ENCODE results near the gene ARHGEF16. TPM values are rescaled to one million over a fixed set of nuclear protein-coding genes. Genes with fewer than 3 reads are reported as not detected.

The ARHGEF16 gene
- total RNA-seq, result under 1 TPM; 0.17 to 0.24 TPM

DNA sequence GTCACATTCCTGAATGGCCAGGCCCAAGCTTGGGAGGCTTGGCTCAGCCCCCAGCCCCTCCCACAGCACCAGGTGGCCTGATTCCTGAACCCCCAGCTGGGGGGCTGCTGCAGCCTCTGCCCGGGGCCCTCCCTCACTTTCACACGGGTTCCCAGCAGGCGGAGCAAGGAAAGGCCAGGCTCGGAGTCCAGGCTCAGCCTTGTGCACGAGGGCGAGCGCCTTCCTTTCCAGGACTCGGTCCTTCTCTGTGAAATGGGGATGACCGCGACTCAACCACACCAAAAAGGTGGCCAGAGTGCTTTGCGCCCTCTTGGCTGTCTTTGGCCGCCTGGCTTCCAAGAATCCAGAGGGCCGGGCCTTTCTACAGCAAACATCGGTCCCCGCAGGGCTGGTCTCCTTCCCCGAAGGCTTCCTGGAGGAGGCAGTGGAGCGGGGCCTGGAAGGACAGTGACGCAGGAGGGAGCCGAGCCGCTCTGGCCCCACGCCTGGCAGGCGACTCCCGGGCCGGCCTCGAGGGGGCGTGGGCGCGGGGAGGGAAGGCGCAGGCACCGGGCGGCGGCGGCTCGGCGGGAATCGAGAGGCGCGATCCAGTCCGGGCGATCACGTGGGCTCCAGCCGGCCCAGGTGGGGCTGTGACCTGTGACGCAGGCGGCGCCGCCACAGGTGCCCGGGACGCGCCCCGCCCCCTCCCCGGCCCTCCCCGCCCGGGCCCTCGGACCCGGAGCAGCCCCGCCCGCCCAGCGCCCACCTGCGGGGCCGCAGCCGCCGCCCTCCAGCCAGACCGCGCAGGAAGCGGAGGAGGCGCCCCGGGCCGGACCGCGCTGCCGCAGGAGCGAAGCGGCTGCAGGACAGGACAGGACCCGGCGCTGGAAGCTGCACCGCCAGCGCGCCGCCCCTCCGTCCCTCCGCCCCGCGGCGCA, at the start of gene ARHGEF16:
ARHGEF16 (plus strand) TSS at position 775 of the 920 bp plus-strand sequence. CDS start 8,420 bp downstream, outside the sequence.
- peak; percentile 31 for DNase-seq
- H3K27me3 Mint-ChIP-seq, result peaks cover 13% of the 10 kb centered on the region
- peak within 1 kb of the TSS; percentile 41 for H3K4me3 Mint-ChIP-seq
- POLR2A ChIA-PET, result no interaction called here
- no peak within 1 kb of the TSS for H3K27ac Mint-ChIP-seq
- H3K36me3 Mint-ChIP-seq, result no peaks in the 10 kb centered on the region
- CTCF ChIA-PET, result interaction anchor here (0.8 to 2.8 kb wide), 13 partner anchors 8 to 352 kb away, joined by 3 to 75 read pairs (median 7); no protein-coding TSS in a partner anchor
- H3K4me1 Mint-ChIP-seq (ENCODE audit: low read depth), result peaks cover 2% of the 10 kb centered on the region
- intact Hi-C loops (cut with micrococcal nuclease), result loop anchor here (1.0 to 10.0 kb wide), 3 partner anchors 29 to 271 kb away; no protein-coding TSS in a partner anchor
- H3K9me3 Mint-ChIP-seq, result no peaks in the 10 kb centered on the region

DNA sequence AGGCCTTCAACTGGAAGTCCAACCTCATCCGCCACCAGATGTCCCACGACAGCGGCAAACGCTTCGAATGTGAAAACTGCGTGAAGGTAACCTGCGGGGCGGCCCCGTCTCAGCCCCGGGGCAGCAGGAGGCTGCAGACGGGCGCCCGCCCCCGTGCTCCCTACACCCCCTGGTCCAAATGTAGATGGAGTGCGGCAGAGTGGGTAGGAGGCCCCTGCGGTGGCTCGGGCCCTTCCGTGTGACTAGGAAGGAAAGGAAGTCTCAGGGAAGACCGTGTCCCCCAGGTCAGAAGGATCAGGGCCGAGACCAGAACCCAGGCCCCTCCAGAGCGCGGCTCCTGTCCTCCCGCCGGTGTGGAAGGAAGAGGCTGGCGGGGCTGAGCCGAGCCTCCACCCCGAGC, 49.7 kb upstream of the ARHGEF16 start:
- Mint-ChIP-seq H3K4me3 (no peak overlapping the region), H3K27me3 (no peaks in the 10 kb centered on the region), H3K36me3 (no peaks in the 10 kb centered on the region), H3K4me1 (ENCODE audit: low read depth) (no peaks in the 10 kb centered on the region), H3K9me3 (no peaks in the 10 kb centered on the region), H3K27ac (no peak overlapping the region)
- DNase-seq, result no peak
- ChIA-PET CTCF (no interaction called here), POLR2A (no interaction called here)
- intact Hi-C loops (cut with micrococcal nuclease), result no loop called here

DNA sequence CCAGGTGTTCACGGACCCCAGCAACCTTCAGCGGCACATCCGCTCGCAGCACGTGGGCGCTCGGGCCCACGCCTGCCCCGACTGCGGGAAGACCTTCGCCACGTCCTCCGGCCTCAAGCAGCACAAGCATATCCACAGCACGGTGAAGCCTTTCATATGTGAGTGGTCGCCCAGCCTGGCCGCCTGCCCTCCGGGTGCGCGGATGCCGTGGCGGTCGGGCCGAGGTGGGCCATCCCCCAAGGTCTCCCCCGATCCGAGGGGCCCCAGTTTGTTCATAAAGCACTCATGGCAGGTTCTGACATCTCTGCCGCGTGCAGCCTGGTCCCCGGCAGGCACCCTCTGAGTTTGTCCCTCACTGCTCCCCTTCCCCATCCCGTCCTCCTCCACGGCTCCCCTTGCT, 49.0 kb upstream of the ARHGEF16 start:
- Mint-ChIP-seq H3K27me3 (no peaks in the 10 kb centered on the region), H3K4me1 (ENCODE audit: low read depth) (no peaks in the 10 kb centered on the region), H3K36me3 (no peaks in the 10 kb centered on the region), H3K4me3 (no peak overlapping the region), H3K27ac (no peak overlapping the region), H3K9me3 (no peaks in the 10 kb centered on the region)
- ChIA-PET CTCF (no interaction called here), POLR2A (no interaction called here)
- DNase-seq, result no peak
- intact Hi-C loops (cut with micrococcal nuclease), result no loop called here

DNA sequence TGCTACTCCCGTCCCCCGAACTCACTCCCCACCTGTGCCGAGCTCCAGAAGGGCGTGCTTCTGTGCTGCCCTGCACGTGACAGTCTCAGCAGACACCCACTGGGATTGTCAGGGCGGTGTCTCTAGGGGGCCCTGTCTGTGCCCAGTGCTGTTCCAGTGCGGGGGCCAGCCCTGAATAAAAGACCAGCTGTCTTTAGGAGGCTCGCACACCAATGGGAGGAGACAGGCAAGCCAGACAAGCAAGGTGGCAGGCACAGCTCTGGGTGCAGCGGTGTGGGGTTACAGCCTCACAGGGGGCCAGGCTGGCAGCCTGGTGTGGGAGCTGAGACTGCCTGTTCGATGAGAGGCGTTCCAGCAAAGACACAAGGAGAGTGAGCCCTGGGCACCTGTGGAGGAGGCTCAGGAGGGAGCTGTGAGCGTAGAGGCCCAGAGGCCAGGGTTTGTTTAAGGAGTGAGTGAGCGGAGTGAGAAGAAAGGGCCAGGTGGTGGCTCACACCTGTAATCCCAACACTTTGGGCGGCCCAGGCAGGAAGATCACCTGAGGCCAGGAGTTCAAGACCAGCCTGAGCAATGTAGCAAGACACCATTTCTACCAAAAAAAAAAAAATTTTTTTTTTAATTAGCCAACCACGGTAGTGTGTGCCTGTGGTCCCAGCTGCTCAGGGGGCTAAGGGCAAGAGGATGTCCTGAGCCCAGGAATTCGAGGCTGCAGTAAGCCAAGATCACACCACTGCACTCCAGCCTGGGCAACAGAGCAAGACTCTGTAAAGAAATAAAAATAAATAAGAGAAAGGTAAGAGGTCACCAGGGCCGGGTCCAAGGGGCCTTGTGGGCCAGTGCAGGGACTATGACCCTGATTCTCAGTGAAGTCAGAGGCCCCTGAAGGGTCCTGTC, 48.2 kb upstream of the ARHGEF16 start:
- POLR2A ChIA-PET, result no interaction called here
- no peak for DNase-seq
- no peaks in the 10 kb centered on the region for H3K9me3 Mint-ChIP-seq
- no peaks in the 10 kb centered on the region for H3K36me3 Mint-ChIP-seq
- intact Hi-C loops (cut with micrococcal nuclease), result no loop called here
- no peaks in the 10 kb centered on the region for H3K4me1 Mint-ChIP-seq (ENCODE audit: low read depth)
- CTCF ChIA-PET, result no interaction called here
- peaks cover 2% of the 10 kb centered on the region for H3K27me3 Mint-ChIP-seq
- no peak overlapping the region for H3K4me3 Mint-ChIP-seq
- H3K27ac Mint-ChIP-seq, result no peak overlapping the region

DNA sequence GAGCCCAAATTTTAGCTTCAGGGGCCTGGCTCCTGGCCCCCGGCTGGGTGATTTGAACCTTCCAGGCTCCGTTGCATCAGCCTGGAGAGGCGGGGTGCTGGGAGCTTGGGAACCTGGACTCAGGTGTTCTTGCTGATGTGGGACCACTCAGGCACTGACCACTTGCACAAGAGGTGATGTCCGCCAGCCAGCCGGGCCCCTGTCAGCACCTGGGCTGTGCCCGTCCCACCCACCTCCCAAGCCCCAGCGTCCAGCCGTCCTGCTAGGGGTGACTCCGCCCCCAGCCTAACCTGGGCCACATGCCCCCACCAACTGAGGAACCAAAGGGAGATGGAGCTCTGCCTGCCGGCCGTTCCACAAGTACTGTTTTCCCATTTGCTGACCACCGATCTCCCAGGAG, 47.4 kb upstream of the ARHGEF16 start:
- POLR2A ChIA-PET, result no interaction called here
- CTCF ChIA-PET, result no interaction called here
- DNase-seq, result no peak
- Mint-ChIP-seq H3K4me1 (ENCODE audit: low read depth) (no peaks in the 10 kb centered on the region), H3K27ac (no peak overlapping the region), H3K9me3 (no peaks in the 10 kb centered on the region), H3K27me3 (peaks cover 2% of the 10 kb centered on the region), H3K4me3 (no peak overlapping the region), H3K36me3 (no peaks in the 10 kb centered on the region)
- intact Hi-C loops (cut with micrococcal nuclease), result no loop called here

DNA sequence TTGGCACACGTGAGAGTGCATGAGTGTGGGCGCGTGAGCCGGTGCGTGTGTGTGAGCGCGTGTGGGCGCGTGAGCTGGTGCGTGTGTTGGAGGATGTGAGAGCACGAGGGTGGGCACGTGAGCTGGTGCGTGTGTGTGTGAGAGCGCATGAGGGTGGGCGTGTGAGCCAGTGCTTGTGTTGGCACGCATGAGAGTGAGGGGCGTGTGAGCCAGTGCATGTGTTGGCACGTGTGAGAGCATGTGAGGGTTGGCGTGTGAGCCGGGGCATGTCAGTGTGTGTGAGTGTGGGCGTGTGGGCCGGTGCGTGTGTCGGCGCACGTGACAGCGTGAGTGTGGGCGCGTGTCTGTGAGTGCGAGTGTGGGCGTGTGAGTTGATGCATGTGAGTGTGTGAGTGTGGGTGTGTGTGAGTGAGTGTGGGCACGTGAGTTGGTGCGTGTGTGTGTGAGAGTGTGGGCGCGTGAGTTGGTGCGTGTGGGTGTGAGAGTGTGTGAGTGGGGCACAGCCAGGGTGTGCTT, 45.7 kb upstream of the ARHGEF16 start:
- intact Hi-C loops (cut with micrococcal nuclease), result no loop called here
- ChIA-PET CTCF (no interaction called here), POLR2A (no interaction called here)
- DNase-seq, result no peak
- no peaks in the 10 kb centered on the region for H3K36me3 Mint-ChIP-seq
- H3K4me3 Mint-ChIP-seq, result no peak overlapping the region
- no peak overlapping the region for H3K27ac Mint-ChIP-seq
- no peaks in the 10 kb centered on the region for H3K9me3 Mint-ChIP-seq
- no peaks in the 10 kb centered on the region for H3K4me1 Mint-ChIP-seq (ENCODE audit: low read depth)
- H3K27me3 Mint-ChIP-seq, result peaks cover 2% of the 10 kb centered on the region

DNA sequence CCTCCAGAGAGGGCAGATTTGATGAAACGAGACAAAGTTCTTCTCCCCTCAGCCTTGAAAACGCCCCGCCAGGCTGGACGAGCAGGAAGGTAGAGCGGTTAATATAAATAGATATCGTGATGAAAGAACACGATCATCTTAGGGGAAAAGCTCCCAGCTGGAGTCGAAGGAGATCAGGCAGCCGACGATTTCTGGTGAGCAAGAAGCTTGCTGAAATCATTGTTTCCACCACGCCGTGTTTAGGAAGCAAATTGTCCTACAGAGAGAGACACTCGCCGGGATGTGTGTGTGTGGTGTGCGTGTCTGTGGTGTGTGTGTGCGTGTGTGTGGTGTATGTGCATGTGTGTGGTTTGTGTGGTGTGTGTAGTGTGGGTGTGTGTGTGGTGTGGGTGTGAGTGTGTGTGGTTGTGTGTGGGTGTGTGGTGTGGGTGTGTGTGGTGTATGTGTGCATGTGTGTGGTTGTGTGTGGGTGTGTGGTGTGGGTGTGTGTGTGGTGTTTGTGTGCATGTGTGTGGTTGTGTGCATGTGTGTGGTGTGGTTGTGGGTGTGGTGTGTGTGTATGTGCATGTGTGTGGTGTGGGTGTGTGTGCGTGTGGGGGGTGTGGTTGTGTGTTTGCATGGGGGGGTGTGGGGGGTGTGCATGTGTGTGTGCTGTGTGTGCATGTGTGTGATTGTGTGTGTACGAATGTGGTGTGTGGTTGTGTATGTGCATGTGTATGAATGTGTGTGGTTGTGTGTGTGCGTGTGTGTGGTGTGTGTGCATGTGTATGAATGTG, 44.9 kb upstream of the ARHGEF16 start:
- H3K27me3 Mint-ChIP-seq, result peaks cover 2% of the 10 kb centered on the region
- no peaks in the 10 kb centered on the region for H3K9me3 Mint-ChIP-seq
- CTCF ChIA-PET, result no interaction called here
- intact Hi-C loops (cut with micrococcal nuclease), result no loop called here
- no peak overlapping the region for H3K4me3 Mint-ChIP-seq
- H3K4me1 Mint-ChIP-seq (ENCODE audit: low read depth), result no peaks in the 10 kb centered on the region
- no peak for DNase-seq
- POLR2A ChIA-PET, result no interaction called here
- H3K36me3 Mint-ChIP-seq, result no peaks in the 10 kb centered on the region
- H3K27ac Mint-ChIP-seq, result no peak overlapping the region

DNA sequence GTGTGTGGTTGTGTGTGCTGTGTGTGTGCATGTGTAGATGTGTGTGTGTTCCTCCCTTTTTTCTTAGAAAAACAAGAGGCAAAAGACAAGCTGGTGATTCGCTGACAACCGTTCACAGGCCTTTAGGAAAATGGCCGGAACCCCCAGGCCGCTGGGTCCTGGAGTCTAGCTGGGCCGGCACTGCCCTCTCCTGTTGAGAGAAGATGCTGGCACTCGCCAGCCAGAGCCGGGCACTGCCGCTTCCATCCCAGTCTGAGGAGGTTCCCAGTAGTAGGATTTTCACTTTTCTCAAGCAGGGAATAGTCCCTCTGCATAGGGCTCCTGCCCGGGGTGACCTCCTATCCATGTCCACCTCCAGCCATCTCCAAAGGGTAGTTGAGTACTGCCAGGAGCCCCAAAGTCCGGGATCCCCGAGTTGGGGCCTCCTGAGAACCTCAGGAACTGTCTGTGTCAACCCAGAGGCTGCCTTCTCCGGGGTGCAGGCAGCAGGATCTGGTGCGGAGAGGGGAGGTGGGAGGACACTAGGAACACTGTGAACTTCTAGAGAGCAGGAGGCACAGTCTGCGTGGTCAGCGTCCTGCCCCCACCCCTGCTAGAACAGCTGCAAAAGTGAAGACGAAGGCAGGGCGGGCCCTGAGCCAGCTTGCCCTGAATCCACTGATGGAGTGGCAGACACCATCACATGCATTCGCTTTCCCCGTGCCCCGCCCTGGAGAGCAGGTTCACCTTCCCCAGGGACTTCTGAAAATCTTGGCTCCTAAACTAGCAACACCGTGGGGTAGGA, 44.1 kb upstream of the ARHGEF16 start:
- no peak overlapping the region for H3K27ac Mint-ChIP-seq
- H3K36me3 Mint-ChIP-seq, result no peaks in the 10 kb centered on the region
- no peak overlapping the region for H3K4me3 Mint-ChIP-seq
- no peaks in the 10 kb centered on the region for H3K9me3 Mint-ChIP-seq
- intact Hi-C loops (cut with micrococcal nuclease), result no loop called here
- H3K27me3 Mint-ChIP-seq, result peaks cover 3% of the 10 kb centered on the region
- CTCF ChIA-PET, result no interaction called here
- POLR2A ChIA-PET, result no interaction called here
- H3K4me1 Mint-ChIP-seq (ENCODE audit: low read depth), result no peaks in the 10 kb centered on the region
- no peak for DNase-seq

DNA sequence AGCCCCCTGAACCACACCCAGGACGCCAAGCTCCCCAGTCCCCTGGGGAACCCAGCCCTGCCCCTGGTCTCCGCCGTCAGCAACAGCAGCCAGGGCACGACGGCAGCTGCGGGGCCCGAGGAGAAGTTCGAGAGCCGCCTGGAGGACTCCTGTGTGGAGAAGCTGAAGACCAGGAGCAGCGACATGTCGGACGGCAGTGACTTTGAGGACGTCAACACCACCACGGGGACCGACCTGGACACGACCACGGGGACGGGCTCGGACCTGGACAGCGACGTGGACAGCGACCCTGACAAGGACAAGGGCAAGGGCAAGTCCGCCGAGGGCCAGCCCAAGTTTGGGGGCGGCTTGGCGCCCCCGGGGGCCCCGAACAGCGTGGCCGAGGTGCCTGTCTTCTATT, 42.7 kb upstream of the ARHGEF16 start:
- H3K36me3 Mint-ChIP-seq, result no peaks in the 10 kb centered on the region
- DNase-seq, result no peak
- CTCF ChIA-PET, result no interaction called here
- H3K4me3 Mint-ChIP-seq, result no peak overlapping the region
- H3K27ac Mint-ChIP-seq, result no peak overlapping the region
- POLR2A ChIA-PET, result no interaction called here
- intact Hi-C loops (cut with micrococcal nuclease), result no loop called here
- no peaks in the 10 kb centered on the region for H3K4me1 Mint-ChIP-seq (ENCODE audit: low read depth)
- peaks cover 3% of the 10 kb centered on the region for H3K27me3 Mint-ChIP-seq
- peaks cover 1% of the 10 kb centered on the region for H3K9me3 Mint-ChIP-seq

DNA sequence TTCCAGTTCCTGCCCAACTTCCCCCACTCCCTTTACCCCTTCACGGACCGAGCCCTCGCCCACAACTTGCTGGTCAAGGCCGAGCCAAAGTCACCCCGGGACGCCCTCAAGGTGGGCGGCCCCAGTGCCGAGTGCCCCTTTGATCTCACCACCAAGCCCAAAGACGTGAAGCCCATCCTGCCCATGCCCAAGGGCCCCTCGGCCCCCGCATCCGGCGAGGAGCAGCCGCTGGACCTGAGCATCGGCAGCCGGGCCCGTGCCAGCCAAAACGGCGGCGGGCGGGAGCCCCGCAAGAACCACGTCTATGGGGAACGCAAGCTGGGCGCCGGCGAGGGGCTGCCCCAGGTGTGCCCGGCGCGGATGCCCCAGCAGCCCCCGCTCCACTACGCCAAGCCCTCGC, 42.1 kb upstream of the ARHGEF16 start:
- no peaks in the 10 kb centered on the region for H3K36me3 Mint-ChIP-seq
- H3K9me3 Mint-ChIP-seq, result peaks cover 5% of the 10 kb centered on the region
- intact Hi-C loops (cut with micrococcal nuclease), result no loop called here
- ChIA-PET CTCF (no interaction called here), POLR2A (no interaction called here)
- peaks cover 3% of the 10 kb centered on the region for H3K27me3 Mint-ChIP-seq
- no peaks in the 10 kb centered on the region for H3K4me1 Mint-ChIP-seq (ENCODE audit: low read depth)
- H3K27ac Mint-ChIP-seq, result no peak overlapping the region
- H3K4me3 Mint-ChIP-seq, result no peak overlapping the region
- no peak for DNase-seq

DNA sequence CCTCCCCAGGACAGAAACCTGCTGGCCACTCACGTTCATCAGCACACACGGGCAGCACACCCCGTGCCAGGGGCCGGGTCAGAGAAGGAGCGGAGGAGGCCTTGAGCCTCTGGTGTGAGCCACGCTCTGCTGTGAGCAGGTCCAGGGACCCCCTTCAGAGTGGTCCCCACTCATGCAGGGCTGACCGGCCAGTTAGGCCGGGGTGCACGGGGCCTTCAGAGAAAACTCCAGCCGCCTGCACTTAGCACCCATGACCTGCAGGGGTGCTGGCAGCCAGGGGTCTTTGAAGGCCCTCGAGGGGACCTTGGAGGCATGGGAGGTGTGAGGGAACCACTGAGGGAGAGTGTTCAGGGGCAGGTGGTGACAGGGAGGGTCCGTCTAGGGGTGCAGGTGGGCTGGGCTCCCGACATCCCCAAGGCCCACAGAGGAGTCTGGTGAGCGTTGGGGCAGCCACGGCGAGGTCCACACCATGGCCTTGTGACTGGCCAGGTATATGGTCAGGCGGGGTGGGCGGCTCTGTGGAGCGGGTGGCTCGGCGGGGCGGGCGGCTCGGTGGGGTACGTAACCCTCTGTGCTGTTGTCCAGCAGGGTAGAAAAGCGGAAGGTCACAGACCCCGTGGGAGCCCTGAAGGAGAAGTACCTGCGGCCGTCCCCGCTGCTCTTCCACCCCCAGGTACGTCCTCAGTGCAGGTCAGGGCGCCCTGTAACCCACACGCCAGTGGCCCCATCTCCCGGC, 40.3 kb upstream of the ARHGEF16 start:
- Mint-ChIP-seq H3K4me1 (ENCODE audit: low read depth) (no peaks in the 10 kb centered on the region), H3K27me3 (peaks cover 3% of the 10 kb centered on the region), H3K9me3 (peaks cover 5% of the 10 kb centered on the region), H3K4me3 (no peak overlapping the region), H3K36me3 (no peaks in the 10 kb centered on the region), H3K27ac (no peak overlapping the region)
- CTCF ChIA-PET, result no interaction called here
- intact Hi-C loops (cut with micrococcal nuclease), result no loop called here
- DNase-seq, result no peak
- POLR2A ChIA-PET, result no interaction called here
